ENCODE data around the gene CD8B2. TPM values are rescaled to one million over a fixed set of nuclear protein-coding genes. Genes with fewer than 3 reads are reported as not detected.

The CD8B2 gene
- total and polyA plus RNA-seq, 9 of the 15 experiments (the other 6 are each of a cell fraction or from before 2014, with no cell fraction given): 0.03 TPM; not detected in 8

- no peak for TF ChIP-seq ZNF592 (IDR thresholded peaks at IDR 0.05)
- no peak for TF ChIP-seq MED1 (CRISPR knock-in tag; IDR thresholded peaks at IDR 0.05; ENCODE audit: borderline replicate concordance)
- TF ChIP-seq RFX1 (IDR thresholded peaks at IDR 0.05): no peak
- TF ChIP-seq ZNF695 (CRISPR knock-in tag; IDR thresholded peaks at IDR 0.05): no peak
- TF ChIP-seq RBM25 (IDR thresholded peaks at IDR 0.05; ENCODE audit: low read depth, low read length, severe bottlenecking): no peak
- no peak for TF ChIP-seq PREB (CRISPR knock-in tag; IDR thresholded peaks at IDR 0.05)
Observed at GRCh38 chr2:106553321-106553720, 66.2 kb downstream of the CD8B2 start (continued).

- in situ Hi-C loops (cut with MboI) (no loop called here), intact Hi-C loops (cut with micrococcal nuclease) (no loop called here)
- H3K36me3 ChIP-seq (ENCODE audit: control insufficient read depth, insufficient read depth, low read length): no peaks in the 10 kb centered on the region
- CTCF ChIA-PET (ENCODE audit: low intra/inter-chr PET ratio): no interaction called here
- no peak overlapping the region for H3K4me2 ChIP-seq (ENCODE audit: insufficient read depth, low read length)
- H3K9me1 ChIP-seq (ENCODE audit: control insufficient read depth, insufficient read depth, low read length): no peaks in the 10 kb centered on the region
- POLR2A ChIA-PET: no interaction called here
- no peak overlapping the region for H3K9ac ChIP-seq (ENCODE audit: insufficient read depth in 1 of 2, low read depth in 2 of 2, low read length in 2 of 2)
- no TSS peak for BruUV-seq (replicated peaks)
- no peak for DNase-seq (ENCODE audit: extremely low read depth in 1 of 4, low spot score in 3 of 4)
- peaks cover 0 to 8% of the 10 kb centered on the region in 2 experiments; a peak in 2 of 5 replicates for H3K27me3 ChIP-seq (ENCODE audit: control insufficient read depth in 2 of 2, insufficient read depth in 2 of 2, low read length in 2 of 2)
- H3K79me2 ChIP-seq (ENCODE audit: control insufficient read depth, insufficient read depth, low read length): no peaks in the 10 kb centered on the region
- no peak for TF ChIP-seq EWSR1 (IDR thresholded peaks at IDR 0.05; ENCODE audit: borderline replicate concordance, low read depth, partially characterized antibody)
- TF ChIP-seq ZNF740 (CRISPR knock-in tag; IDR thresholded peaks at IDR 0.05): no peak
- no peak for TF ChIP-seq ZNF740 (tag; IDR thresholded peaks at IDR 0.05)
- no peak for TF ChIP-seq RBFOX2 (IDR thresholded peaks at IDR 0.05; ENCODE audit: low read depth, low read length)
- no peak for FAIRE-seq
- H4K20me1 ChIP-seq (replicated peaks; ENCODE audit: control insufficient read depth, insufficient read depth, low read length): no peaks in the 10 kb centered on the region
- 0% methylated on average over 6 of the region's 6 CpGs for WGBS (ENCODE audit: insufficient coverage, low coverage, missing lambda C conversion rate)
- no peak overlapping the region for H3K4me3 ChIP-seq
- H2AFZ ChIP-seq (ENCODE audit: low read depth, low read length): no peak overlapping the region
- H3K4me1 ChIP-seq (replicated peaks in 1 of 2; ENCODE audit: control insufficient read depth in 2 of 2, insufficient read depth in 2 of 2, low read length in 2 of 2): no peaks in the 10 kb centered on the region
- ATAC-seq: no peak
- H3K9me3 ChIP-seq (replicated peaks; ENCODE audit: control insufficient read depth, insufficient read depth, low read depth, low read length): no peaks in the 10 kb centered on the region
- H3K27ac ChIP-seq (ENCODE audit: extremely low read depth, low read depth, low read length): no peak overlapping the region
Observed at GRCh38 chr2:106554411-106554810, 67.2 kb downstream of the CD8B2 start.

Data from K562 (cell line).